Erythroblast (primary cell): ENCODE data around the gene OR52B6.

Experiments used
- GATA1 ChIP-seq: IDR thresholded peaks from 2 replicates; pipeline ENCODE4 v1.6.1; 2011; ENCODE audit warnings: low read depth, mild to moderate bottlenecking, control low read depth, low read length, moderate library complexity
- POLR2A ChIP-seq: IDR thresholded peaks from 2 replicates; pipeline ENCODE4 v1.6.1; 2011; ENCODE audit warnings: mild to moderate bottlenecking, low read length

GRCh38 chr11:5624489-5625279 lies 44.0 kb downstream of the OR52B6 start, which contains the start of gene TRIM34:
- TF ChIP-seq POLR2A = peak; percentile 70
- no peak for TF ChIP-seq GATA1
